TTC549 (cell line): ENCODE measurements around the gene LIMS1.
"Not testable (repeated sequence)": the region's sequence is repeated elsewhere in the genome, so short reads cannot be mapped to it uniquely, and the experiment has no call there.

Source experiments
- FAIRE-seq: peaks from 2 replicates; lab custom pipeline; 2012; peaks lifted over from hg19 to GRCh38; lab: Jason Lieb, UNC

LIMS1 gene

GRCh38 chr2:108552566-108552965 lies 18.3 kb downstream of the LIMS1 start:
- no peak for FAIRE-seq

- FAIRE-seq = no peak
Measured at GRCh38 chr2:108553209-108553919, 19.1 kb downstream of the LIMS1 start.

- no peak for FAIRE-seq
Measured at GRCh38 chr2:108554528-108554927, 20.3 kb downstream of the LIMS1 start.

- no peak for FAIRE-seq
Measured at GRCh38 chr2:108555572-108555971, 21.3 kb downstream of the LIMS1 start.

DNA sequence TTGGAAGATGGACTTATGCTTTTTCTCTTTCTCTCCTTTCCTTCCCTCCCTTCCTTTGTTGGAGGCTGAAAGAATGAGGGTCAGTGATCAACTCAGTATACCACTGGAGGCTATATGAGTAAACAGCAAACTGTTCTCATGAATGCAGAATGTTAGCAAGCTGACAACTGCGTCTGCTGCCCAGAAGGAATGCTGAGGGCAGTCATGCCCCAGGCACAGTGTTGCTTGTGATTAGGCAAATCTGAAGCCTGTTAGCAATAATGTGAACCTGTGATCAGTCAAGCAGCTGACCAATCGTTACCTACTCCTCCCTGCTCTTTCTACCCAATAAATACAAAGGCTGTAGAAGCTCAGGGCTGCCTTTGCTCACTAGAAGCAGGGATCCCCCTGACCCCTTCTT lies 22.3 kb downstream of the LIMS1 start:
- not testable (repeated sequence) for FAIRE-seq

DNA sequence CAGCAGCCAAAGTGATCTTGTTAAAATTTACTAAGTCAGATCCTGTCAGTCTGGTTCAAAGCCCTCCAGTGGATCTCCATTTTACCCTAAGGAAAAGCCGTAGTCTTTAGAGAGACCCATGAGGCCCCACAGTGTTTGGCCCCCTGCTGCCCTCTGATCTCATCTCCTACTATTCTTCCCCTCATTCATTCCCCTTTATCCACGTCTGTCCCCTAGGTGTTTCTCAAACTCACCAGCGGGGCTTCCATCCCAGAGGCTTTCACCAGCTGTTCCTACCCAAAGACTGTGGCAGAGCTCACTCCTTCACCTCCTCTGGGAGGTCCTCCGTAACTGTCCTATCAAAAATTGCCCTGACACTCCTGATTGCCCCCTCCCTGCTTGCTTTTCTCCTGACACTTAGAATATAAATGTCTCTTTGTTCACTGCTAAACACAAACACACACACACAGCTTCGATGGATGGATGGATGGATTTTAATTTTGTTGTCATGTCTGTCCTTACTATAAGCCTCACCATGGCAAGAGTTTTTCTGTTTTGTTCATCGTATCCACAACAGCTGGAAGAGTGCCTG lies 26.1 kb downstream of the LIMS1 start:
- FAIRE-seq = no peak

GRCh38 chr2:108560895-108561530 lies 26.7 kb downstream of the LIMS1 start:
- no peak for FAIRE-seq

GRCh38 chr2:108562274-108562673 lies 28.0 kb downstream of the LIMS1 start:
- FAIRE-seq = no peak

- no peak for FAIRE-seq
Measured at GRCh38 chr2:108564510-108564909, 30.2 kb downstream of the LIMS1 start.

- no peak for FAIRE-seq
Measured at GRCh38 chr2:108565778-108566375, 31.6 kb downstream of the LIMS1 start.

DNA sequence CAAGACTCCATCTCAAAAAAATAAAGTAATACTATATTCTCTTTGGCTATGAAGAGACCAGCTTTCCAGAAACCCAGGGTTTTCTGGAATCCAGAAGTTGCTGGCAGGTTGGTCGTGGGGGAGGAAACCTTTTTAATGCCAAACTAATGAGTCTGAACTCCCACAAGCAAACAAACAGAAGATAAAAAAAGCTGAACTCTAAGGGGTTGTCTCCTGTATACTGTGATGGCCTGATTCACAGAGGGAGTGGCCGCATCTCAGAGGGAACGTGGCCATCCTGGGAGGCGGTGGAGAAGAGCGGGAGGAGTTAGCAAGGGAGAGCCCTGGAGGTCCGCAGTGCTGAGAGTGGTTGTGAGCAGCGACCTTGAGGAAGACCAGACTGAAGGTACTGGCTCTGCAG lies 36.1 kb downstream of the LIMS1 start:
- FAIRE-seq = no peak

GRCh38 chr2:108571286-108571685 lies 37.0 kb downstream of the LIMS1 start:
- no peak for FAIRE-seq

DNA sequence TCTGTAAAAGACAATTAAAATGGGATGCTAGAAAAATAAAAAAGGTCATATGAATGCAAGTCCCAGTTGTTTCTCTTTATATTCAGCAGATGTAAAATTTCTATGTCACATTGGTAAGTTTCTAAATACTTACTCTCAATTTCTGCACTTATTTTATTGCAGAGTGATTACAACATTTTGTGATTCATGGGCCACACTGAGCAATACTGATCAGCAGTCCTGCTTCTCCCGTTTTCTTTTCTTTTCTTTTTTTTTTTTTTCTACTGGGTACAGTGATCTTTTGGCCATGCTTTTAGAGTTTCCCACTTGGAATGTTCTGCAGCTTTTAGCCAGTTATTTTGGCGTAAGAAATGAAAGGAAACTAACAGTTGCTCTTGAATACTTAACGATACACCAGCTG lies 38.8 kb downstream of the LIMS1 start:
- FAIRE-seq = no peak

DNA sequence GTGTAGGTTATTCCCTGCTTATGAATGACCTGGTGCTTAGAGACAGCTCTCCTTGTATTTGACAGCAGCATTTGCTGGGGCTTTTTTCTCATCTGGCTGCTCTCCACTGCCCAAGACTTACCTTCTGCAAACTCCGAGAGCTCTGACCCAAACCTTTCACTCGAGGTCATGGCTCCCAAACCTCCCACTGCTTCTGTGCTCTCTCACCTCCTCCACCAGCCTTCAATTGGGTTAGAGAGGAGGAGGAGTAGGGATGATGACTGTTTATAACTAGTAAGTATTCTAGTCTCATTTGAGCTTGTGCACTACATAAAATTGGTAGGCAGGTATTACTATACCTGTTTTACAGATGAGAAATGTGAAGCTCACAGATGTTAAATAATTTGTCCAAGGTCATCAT lies 40.1 kb downstream of the LIMS1 start:
- no peak for FAIRE-seq

DNA sequence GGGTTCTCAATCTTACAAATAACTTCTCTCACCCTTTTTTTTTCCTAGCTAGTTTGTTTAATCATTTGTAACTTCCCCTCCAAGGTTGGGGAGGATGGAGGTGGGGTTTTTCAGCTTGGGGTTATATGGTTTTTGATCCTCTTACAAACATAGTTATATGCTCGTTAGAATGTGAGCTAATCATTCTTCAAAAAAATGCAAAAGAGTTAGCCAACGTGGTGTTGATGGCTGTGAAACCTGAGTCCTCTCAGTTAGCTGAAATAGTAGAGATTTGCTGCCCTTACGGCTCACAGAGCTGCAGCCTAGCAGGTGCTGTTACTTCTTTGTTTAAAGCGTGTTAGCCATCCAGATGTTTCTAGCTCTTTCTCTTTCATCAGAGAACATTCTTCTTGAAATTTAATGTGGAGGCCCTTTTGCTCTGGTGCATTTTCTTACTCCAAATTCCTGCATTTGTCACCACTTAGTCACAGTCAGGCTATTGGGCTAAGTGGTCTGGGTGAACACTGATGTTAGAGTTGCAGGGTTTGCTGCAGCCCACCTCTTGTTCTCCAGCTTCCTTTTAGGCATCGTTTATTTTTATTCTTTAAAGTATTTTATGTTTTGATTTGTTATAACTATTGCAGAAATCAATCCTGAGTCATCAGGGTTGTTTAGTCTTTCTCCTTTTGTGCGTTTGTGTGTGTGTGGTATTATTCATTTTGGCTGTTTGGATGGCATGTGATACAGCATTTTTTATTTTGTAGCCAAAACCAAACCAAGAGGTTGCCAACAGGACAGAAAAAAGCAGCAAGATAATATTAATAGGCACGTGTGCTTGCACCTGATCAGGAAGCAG lies 41.1 kb downstream of the LIMS1 start:
- no peak for FAIRE-seq

DNA sequence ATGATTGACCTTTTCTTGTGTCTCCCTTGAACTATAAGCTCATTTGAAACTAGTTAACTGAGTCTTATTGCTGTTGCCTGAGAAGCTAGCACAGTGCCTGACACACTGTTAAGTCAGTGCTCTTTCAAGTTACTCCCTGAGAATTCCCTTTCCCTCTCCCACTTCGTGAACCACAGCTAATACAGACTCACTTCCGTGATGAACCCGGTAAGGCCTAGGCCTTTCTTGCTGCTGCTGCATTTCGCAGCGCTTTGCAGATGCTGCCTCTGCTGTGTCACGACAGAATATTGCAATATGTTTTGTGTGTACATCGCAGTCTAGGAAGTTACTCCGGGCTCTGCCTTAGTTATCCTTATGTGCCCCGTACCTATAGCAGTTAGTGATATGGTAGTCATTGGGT lies 42.8 kb downstream of the LIMS1 start:
- FAIRE-seq = no peak

DNA sequence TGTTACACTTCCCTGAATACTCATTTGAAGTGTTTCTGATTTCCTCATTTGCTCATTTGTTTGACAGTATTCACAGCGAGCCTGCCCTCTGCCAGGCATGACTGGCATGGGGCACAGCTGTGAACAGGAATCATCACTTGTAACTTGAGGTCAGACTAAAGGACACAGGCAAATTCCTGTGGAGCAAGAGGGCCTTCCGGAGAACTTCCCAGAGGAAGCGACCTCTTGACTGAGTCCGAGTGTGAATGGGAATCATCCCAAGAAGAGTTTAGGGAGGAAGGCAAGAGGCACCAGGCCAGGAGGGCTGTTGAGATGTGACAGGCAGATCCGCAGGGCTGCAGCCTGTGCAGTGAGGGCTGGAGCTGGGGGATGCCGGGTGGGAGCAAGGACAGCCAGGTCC lies 45.4 kb downstream of the LIMS1 start:
- FAIRE-seq = no peak

- FAIRE-seq = no peak
Measured at GRCh38 chr2:108580050-108580449, 45.8 kb downstream of the LIMS1 start.

DNA sequence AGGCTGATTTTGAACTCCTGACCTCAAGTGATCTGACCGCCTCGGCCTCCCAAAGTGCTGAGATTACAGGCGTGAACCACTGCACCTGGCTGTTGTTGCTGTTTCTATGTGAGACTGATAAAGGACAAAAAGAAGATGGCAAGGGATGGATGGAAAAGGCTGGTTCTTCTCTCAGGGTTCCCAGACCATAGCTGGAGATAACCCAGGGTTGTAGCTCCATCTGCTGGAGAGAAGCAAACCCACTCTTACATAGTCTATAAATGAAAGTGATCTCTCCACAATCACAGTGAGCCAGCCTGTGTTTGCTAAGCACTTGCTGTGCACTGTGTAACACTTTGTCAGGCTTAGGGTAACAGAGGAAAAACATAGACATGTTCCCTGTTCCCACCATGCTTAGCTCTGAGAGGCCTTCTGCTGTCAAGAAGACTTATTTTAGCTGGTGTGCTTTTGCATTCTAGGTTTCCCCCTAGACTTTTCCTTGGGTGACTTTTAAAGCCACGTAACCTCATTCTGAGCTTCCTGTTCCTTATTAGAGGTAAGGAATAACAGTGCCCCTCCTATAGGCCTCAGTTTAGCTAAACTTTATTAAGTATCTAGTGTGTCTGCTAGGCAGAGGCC lies 49.7 kb downstream of the LIMS1 start:
- FAIRE-seq = peak; percentile 34

DNA sequence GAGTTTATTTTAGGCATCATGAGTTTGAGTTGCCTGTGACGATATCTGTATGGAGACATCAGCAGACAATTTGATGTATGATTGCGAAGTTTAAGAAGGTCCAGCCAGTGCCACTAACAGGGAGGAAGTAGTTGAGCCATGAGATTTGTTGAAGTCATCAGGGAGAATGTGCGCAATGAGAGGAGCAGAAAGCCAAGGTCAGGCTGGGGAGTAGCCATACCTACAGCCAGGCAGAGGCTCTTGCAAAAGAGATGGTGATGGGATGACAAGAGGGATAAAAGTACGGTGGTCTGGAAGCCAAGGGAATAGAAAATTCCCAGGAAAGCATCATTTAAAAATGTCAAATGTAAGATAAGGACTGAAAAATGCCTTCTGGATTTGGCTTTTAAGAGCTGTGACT lies 51.2 kb downstream of the LIMS1 start:
- FAIRE-seq = no peak

DNA sequence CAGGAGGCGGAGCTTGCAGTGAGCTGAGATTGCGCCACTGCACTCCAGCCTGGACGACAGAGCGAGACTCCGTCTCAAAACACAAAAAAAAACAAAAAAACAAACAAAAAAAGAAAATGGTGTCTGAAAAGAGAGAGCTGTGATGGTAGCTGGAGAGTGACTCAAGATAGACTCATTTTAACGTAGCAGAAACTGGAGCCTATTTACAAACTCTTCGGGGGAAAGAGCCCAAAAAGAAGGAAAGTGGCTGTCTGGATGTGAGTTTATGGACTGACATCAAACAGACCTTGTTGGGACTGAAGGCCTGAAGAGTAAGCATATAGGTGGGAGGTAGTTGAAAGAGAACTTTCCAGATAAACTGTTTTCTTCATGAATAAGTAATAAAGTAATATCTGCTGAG lies 51.8 kb downstream of the LIMS1 start:
- no peak for FAIRE-seq

GRCh38 chr2:108586631-108587030 lies 52.4 kb downstream of the LIMS1 start:
- no peak for FAIRE-seq
